ENCODE data around the gene ELAC2. TPM values are rescaled to one million over a fixed set of nuclear protein-coding genes. Genes with fewer than 3 reads are reported as not detected.

ELAC2 gene
- total RNA-seq, 2 experiments from 2014 or later = 63.1 to 64.2 TPM

DNA sequence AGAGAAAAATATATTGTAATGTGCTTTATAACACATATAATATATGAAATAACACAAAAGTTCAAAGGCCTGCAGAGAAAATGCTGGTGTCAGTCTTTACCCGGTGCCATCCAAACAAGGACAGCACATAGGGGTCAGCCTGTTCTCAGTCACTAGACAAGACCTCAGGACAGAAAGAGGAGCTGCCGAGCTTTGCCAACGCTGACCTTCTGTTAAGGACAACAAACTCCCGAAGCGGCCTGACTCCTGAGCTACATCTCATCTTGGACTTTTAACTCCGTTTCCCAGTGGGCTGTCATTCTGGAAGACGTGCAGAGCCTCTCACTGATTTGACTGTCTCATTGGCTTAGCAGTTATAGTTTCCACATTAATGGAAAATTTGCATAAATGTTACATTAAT, 6.9 kb downstream of the ELAC2 start:
- intact Hi-C loops (cut with micrococcal nuclease) = no loop called here
- no peak for DNase-seq
- ChIA-PET CTCF (interaction anchor here (1.6 kb wide), 1 partner anchor 21 kb away, joined by 4 read pairs; no protein-coding TSS in a partner anchor), POLR2A (no interaction called here)
- Mint-ChIP-seq H3K27me3 (no peaks in the 10 kb centered on the region), H3K27ac (no peak overlapping the region), H3K9me3 (no peaks in the 10 kb centered on the region), H3K4me3 (no peak overlapping the region), H3K4me1 (ENCODE audit: low read depth) (peaks cover 14% of the 10 kb centered on the region), H3K36me3 (peaks cover 60% of the 10 kb centered on the region)

GRCh38 chr17:13008461-13008860, 9.4 kb downstream of the ELAC2 start:
- POLR2A ChIA-PET = interaction anchor here (0.9 kb wide), 1 partner anchor 10 kb away, joined by 4 read pairs; the partner anchor contains the start of gene ELAC2

GRCh38 chr17:13005530-13005929, 12.3 kb downstream of the ELAC2 start:
- CTCF ChIA-PET = interaction anchor here (1.5 to 5.2 kb wide), 2 partner anchors 18 to 25 kb away, joined by 6 to 38 read pairs; no protein-coding TSS in a partner anchor
- Mint-ChIP-seq H3K36me3 (peaks cover 39% of the 10 kb centered on the region), H3K4me3 (no peak overlapping the region), H3K27ac (no peak overlapping the region), H3K27me3 (no peaks in the 10 kb centered on the region), H3K4me1 (ENCODE audit: low read depth) (peaks cover 2% of the 10 kb centered on the region), H3K9me3 (no peaks in the 10 kb centered on the region)
- intact Hi-C loops (cut with micrococcal nuclease) = no loop called here
- DNase-seq = no peak
- POLR2A ChIA-PET = no interaction called here

More at GRCh38 chr17:13008461-13008860, 9.4 kb downstream of the ELAC2 start:
- intact Hi-C loops (cut with micrococcal nuclease) = no loop called here
- no peaks in the 10 kb centered on the region for H3K27me3 Mint-ChIP-seq
- H3K27ac Mint-ChIP-seq = no peak overlapping the region
- peaks cover 55% of the 10 kb centered on the region for H3K36me3 Mint-ChIP-seq
- no peaks in the 10 kb centered on the region for H3K9me3 Mint-ChIP-seq
- CTCF ChIA-PET = interaction anchor here (1.0 to 2.1 kb wide), 3 partner anchors 10 to 22 kb away, joined by 3 to 12 read pairs (median 6); no protein-coding TSS in a partner anchor
- no peak for DNase-seq
- H3K4me3 Mint-ChIP-seq = no peak overlapping the region
- H3K4me1 Mint-ChIP-seq (ENCODE audit: low read depth) = peaks cover 2% of the 10 kb centered on the region

- no peak for DNase-seq
- intact Hi-C loops (cut with micrococcal nuclease) = loop anchor here (5.0 kb wide), 1 partner anchor 747 kb away; no protein-coding TSS in a partner anchor
Measured at GRCh38 chr17:13004336-13004735, 13.5 kb downstream of the ELAC2 start.

DNA sequence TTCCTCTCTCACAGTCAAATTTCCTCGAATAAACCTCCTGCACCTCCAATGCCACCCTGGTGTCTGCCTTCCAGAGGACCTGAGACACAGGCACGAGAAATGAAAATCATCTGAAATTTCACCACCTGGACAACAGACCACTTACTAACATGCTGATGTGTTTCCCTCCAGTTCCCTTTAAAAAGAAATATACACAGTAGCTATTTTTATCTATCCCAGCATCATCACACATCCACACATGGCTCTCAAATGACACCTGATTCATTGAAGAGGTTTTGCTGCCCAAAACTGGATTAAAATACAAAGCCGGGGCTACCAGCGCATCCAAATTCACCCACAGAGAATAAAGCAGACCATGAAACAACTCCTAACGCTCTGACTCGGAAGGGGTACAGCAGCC, 13.9 kb downstream of the ELAC2 start:
- Mint-ChIP-seq H3K4me1 (ENCODE audit: low read depth) (peaks cover 2% of the 10 kb centered on the region), H3K27me3 (no peaks in the 10 kb centered on the region), H3K36me3 (peaks cover 31% of the 10 kb centered on the region), H3K9me3 (no peaks in the 10 kb centered on the region), H3K27ac (no peak overlapping the region), H3K4me3 (no peak overlapping the region)
- ChIA-PET POLR2A (no interaction called here), CTCF (interaction anchor here (1.3 to 5.2 kb wide), 6 partner anchors 12 to 823 kb away, joined by 4 to 38 read pairs (median 6); no protein-coding TSS in a partner anchor)
- intact Hi-C loops (cut with micrococcal nuclease) = loop anchor here (5.0 kb wide), 1 partner anchor 747 kb away; no protein-coding TSS in a partner anchor
- no peak for DNase-seq

More at GRCh38 chr17:13004336-13004735, 13.5 kb downstream of the ELAC2 start:
- Mint-ChIP-seq H3K9me3 (no peaks in the 10 kb centered on the region), H3K36me3 (peaks cover 30% of the 10 kb centered on the region), H3K4me3 (no peak overlapping the region), H3K27ac (no peak overlapping the region), H3K27me3 (no peaks in the 10 kb centered on the region), H3K4me1 (ENCODE audit: low read depth) (peaks cover 2% of the 10 kb centered on the region)
- ChIA-PET CTCF (interaction anchor here (1.3 to 5.2 kb wide), 6 partner anchors 12 to 823 kb away, joined by 4 to 38 read pairs (median 6); no protein-coding TSS in a partner anchor), POLR2A (no interaction called here)

DNA sequence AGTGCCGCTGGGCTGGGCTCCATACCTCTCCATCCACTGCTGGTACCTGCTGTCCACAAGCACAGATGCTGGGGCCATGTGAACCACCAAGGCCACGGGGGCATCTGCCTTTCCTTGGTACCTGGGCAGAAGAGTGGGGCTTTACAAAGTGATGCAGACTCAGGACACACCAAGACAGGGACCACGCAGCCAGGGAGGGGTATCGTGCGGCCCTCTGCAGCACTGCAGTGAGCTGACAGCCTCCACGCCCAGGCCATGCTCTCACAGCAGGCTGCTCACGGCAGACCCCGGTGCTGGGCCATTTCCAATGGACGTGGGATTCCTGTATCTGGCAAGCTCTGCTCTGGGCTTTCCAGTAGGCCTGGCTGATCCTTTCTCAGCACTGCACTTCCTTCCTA, 14.4 kb downstream of the ELAC2 start:
- no peak for DNase-seq
- POLR2A ChIA-PET = interaction anchor here (2.2 kb wide), 1 partner anchor 15 kb away, joined by 9 read pairs; the partner anchor contains the start of gene ELAC2
- Mint-ChIP-seq H3K27ac (no peak overlapping the region), H3K4me1 (ENCODE audit: low read depth) (peaks cover 2% of the 10 kb centered on the region), H3K36me3 (peaks cover 28% of the 10 kb centered on the region), H3K9me3 (no peaks in the 10 kb centered on the region), H3K27me3 (no peaks in the 10 kb centered on the region), H3K4me3 (no peak overlapping the region)
- CTCF ChIA-PET = interaction anchor here (1.4 to 5.2 kb wide), 5 partner anchors 10 to 823 kb away, joined by 4 to 38 read pairs (median 8); no protein-coding TSS in a partner anchor
- intact Hi-C loops (cut with micrococcal nuclease) = loop anchor here (5.0 kb wide), 1 partner anchor 746 kb away; no protein-coding TSS in a partner anchor

DNA sequence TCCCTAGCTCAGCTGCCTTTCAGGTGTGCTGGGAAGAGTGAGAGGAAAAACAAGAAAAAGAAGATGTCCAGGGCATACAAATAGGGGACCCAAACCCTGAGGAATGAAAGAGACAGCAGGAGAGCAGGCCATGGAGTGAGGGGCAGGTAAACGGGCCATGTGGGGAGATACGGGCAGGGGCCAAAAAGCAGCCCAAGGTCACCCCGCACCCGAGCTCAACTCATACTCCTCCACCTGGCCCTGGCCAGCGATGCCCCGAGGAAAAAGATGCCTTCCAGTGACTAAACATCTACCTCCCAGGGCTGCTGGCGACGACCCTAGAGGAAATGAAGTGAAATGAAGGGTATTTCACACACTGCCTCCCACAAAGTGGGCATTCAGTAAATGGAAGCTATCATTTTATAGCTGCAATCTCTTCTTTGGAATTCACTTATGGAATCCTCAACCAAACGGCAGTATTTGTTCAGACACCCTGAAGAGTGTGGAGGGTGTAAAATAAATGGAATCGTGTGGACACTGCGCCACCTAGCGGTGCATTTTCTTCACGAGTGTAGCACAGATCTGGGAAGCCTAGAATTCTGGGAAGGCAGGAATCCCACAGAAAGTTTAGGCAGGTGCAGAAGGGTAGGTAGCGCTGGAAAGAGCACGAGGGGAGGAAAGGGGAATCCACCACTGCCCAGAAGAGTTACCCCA, 14.9 kb downstream of the ELAC2 start:
- intact Hi-C loops (cut with micrococcal nuclease) = loop anchor here (5.0 kb wide), 1 partner anchor 746 kb away; no protein-coding TSS in a partner anchor
- Mint-ChIP-seq H3K36me3 (peaks cover 30% of the 10 kb centered on the region), H3K27ac (no peak overlapping the region), H3K4me3 (no peak overlapping the region), H3K27me3 (no peaks in the 10 kb centered on the region), H3K4me1 (ENCODE audit: low read depth) (peaks cover 2% of the 10 kb centered on the region), H3K9me3 (no peaks in the 10 kb centered on the region)
- ChIA-PET POLR2A (interaction anchor here (2.2 kb wide), 1 partner anchor 15 kb away, joined by 9 read pairs; the partner anchor contains the start of gene ELAC2), CTCF (interaction anchor here (1.1 to 5.2 kb wide), 7 partner anchors 11 to 822 kb away, joined by 3 to 38 read pairs (median 8); partner anchors contain the start of gene ELAC2)
- DNase-seq = peak; percentile 57

- H3K27me3 Mint-ChIP-seq = no peaks in the 10 kb centered on the region
- no peak overlapping the region for H3K27ac Mint-ChIP-seq
- H3K36me3 Mint-ChIP-seq = peaks cover 38% of the 10 kb centered on the region
- no peak overlapping the region for H3K4me3 Mint-ChIP-seq
- CTCF ChIA-PET = interaction anchor here (1.1 to 5.2 kb wide), 7 partner anchors 12 to 821 kb away, joined by 3 to 38 read pairs (median 8); partner anchors contain the start of gene ELAC2
- intact Hi-C loops (cut with micrococcal nuclease) = loop anchor here (5.0 kb wide), 1 partner anchor 745 kb away; no protein-coding TSS in a partner anchor
- H3K4me1 Mint-ChIP-seq (ENCODE audit: low read depth) = peaks cover 2% of the 10 kb centered on the region
- no peaks in the 10 kb centered on the region for H3K9me3 Mint-ChIP-seq
- DNase-seq = no peak
- POLR2A ChIA-PET = interaction anchor here (2.2 kb wide), 1 partner anchor 16 kb away, joined by 9 read pairs; the partner anchor contains the start of gene ELAC2
Measured at GRCh38 chr17:13001991-13002615, 15.7 kb downstream of the ELAC2 start.

- Mint-ChIP-seq H3K9me3 (no peaks in the 10 kb centered on the region), H3K4me1 (ENCODE audit: low read depth) (peaks cover 2% of the 10 kb centered on the region), H3K4me3 (no peak overlapping the region), H3K27ac (no peak overlapping the region), H3K27me3 (no peaks in the 10 kb centered on the region), H3K36me3 (peaks cover 43% of the 10 kb centered on the region)
- no peak for DNase-seq
- POLR2A ChIA-PET = no interaction called here
- intact Hi-C loops (cut with micrococcal nuclease) = loop anchor here (5.0 kb wide), 1 partner anchor 743 kb away; no protein-coding TSS in a partner anchor
- CTCF ChIA-PET = no interaction called here
Measured at GRCh38 chr17:13000561-13000960, 17.3 kb downstream of the ELAC2 start.

DNA sequence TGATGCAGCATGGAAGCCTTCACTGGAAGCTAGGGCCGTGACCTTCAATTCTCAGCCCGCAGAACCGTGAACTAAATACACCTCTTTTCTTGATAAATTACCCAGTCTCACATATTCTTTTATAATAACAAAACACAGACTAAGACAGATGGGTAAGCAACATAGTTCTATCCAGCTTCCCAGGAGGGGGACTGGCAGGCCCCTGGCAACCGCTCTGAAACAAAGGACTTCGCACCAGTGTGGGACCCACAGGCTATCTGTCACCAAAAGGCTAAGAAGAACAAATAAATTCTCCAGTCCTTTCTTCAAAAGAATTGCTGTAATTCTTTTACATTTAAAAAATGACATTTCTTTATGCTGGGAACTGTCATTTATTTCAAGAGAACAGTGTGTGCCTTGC, 19.0 kb downstream of the ELAC2 start:
- Mint-ChIP-seq H3K27me3 (no peaks in the 10 kb centered on the region), H3K9me3 (no peaks in the 10 kb centered on the region), H3K4me1 (ENCODE audit: low read depth) (peaks cover 2% of the 10 kb centered on the region), H3K27ac (no peak overlapping the region), H3K36me3 (peaks cover 40% of the 10 kb centered on the region), H3K4me3 (no peak overlapping the region)
- intact Hi-C loops (cut with micrococcal nuclease) = no loop called here
- DNase-seq = no peak
- ChIA-PET CTCF (no interaction called here), POLR2A (no interaction called here)

DNA sequence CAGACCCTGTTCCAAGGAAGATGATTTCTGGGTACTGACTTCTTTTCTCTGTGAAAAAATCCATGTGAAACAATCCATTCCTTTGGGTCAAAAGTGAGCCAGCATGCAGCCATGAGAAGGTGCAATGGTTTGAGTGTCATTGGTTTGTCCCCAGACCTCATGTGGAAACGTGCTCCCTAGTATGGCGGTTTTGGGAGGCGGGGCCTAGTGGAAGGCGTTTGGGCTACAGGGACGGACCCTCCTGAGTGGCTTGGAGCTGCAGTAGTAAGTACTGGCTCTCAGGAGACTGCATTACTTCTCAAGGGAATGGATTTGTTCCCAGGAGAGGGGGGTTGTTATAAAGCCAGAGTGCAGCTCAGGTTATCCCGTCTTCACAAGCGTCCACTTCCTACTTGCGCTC, 19.4 kb downstream of the ELAC2 start:
- intact Hi-C loops (cut with micrococcal nuclease) = no loop called here
- peaks cover 38% of the 10 kb centered on the region for H3K36me3 Mint-ChIP-seq
- CTCF ChIA-PET = no interaction called here
- H3K9me3 Mint-ChIP-seq = no peaks in the 10 kb centered on the region
- no peaks in the 10 kb centered on the region for H3K4me1 Mint-ChIP-seq (ENCODE audit: low read depth)
- POLR2A ChIA-PET = no interaction called here
- DNase-seq = no peak
- H3K27ac Mint-ChIP-seq = no peak overlapping the region
- H3K4me3 Mint-ChIP-seq = no peak overlapping the region
- no peaks in the 10 kb centered on the region for H3K27me3 Mint-ChIP-seq

DNA sequence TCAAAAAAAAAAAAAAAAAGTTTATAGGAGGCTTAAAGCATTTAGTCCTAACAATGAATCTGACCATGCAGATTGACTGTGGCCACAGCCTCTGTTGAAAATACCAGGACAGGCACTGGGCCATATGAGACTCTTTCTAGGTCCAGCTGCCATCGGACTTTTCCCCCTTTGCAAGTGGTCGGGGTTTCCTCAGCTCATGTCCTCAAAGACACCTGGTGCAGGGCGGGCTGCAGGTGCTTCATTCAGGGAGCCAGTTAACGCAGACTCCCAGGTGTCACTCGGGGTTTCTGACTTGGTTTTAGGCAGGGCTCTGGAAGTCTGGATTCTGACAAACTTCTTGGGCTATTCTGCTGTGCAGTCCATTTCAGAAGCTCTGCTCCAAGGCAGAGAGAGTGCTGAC, 20.9 kb downstream of the ELAC2 start:
- Mint-ChIP-seq H3K36me3 (peaks cover 44% of the 10 kb centered on the region), H3K4me3 (no peak overlapping the region), H3K27ac (no peak overlapping the region)

More for the DNA sequence above, 20.9 kb downstream of the ELAC2 start:
- no peaks in the 10 kb centered on the region for H3K4me1 Mint-ChIP-seq (ENCODE audit: low read depth)
- ChIA-PET POLR2A (no interaction called here), CTCF (interaction anchor here (1.0 kb wide), 1 partner anchor 33 kb away, joined by 4 read pairs; no protein-coding TSS in a partner anchor)
- no peaks in the 10 kb centered on the region for H3K9me3 Mint-ChIP-seq
- no peaks in the 10 kb centered on the region for H3K27me3 Mint-ChIP-seq
- intact Hi-C loops (cut with micrococcal nuclease) = no loop called here
- no peak for DNase-seq
